Stomach (tissue), 9 donors: ENCODE data around the gene SLC1A5. TPM values are rescaled to one million over a fixed set of nuclear protein-coding genes. Genes with fewer than 3 reads are reported as not detected.
A peak's percentile ranks its signal among the peaks of the same experiment; 100 is the strongest.

Experiments
- DNase-seq, 2 donors: peaks; one replicate each; pipeline versions ENCODE4 v3.0.0 to v3.0.0-alpha.2; 2013 to 2019
- H3K27ac ChIP-seq, 5 donors: fragments of 200-600 bp in 4 of 5; sonication (generic) in 4 of 5; one replicate each; pipeline ENCODE4 v1.5.1; 2013 to 2019; ENCODE audit warnings: mild to moderate bottlenecking in 1 of 5, moderate library complexity in 1 of 5
- H3K27me3 ChIP-seq, 3 donors: fragments of 200-600 bp; sonication (generic); one replicate each; pipeline ENCODE4 v1.5.1; 2017 to 2019; ENCODE audit warnings: mixed run types in 1 of 3
- H3K36me3 ChIP-seq, 4 donors: fragments of 200-600 bp; sonication (generic); 1 replicate in 3 of 4; 2 replicates in 1 of 4; pipeline ENCODE4 v1.5.1; 2016 to 2019
- H3K4me1 ChIP-seq, 4 donors: fragments of 200-600 bp; sonication (generic); one replicate each; pipeline ENCODE4 v1.5.1; 2016 to 2019
- H3K4me3 ChIP-seq, 4 donors: fragments of 200-600 bp; sonication (generic) in 3 of 4; one replicate each; pipeline ENCODE4 v1.5.1; 2016 to 2019; ENCODE audit warnings: mild to moderate bottlenecking in 1 of 4
- H3K9me3 ChIP-seq, 4 donors: fragments of 200-600 bp; sonication (generic); one replicate each; pipeline ENCODE4 v1.5.1; 2016 to 2019
- EP300 ChIP-seq: sonication (generic); formaldehyde crosslinking; IDR thresholded peaks from one replicate; pipeline ENCODE4 v1.6.1; 2017; ENCODE audit warnings: antibody characterized with exemption
- POLR2A ChIP-seq, 4 donors: fragments of 450-650 bp; IDR thresholded peaks; one replicate each; pipeline ENCODE4 v1.6.1; 2016; ENCODE audit warnings: antibody characterized with exemption in 4 of 4, control low read depth in 2 of 4, mild to moderate bottlenecking in 1 of 4, moderate library complexity in 1 of 4
- POLR2AphosphoS5 ChIP-seq, 3 donors: sonication (generic); formaldehyde crosslinking; IDR thresholded peaks; one replicate each; pipeline ENCODE4 v1.6.1; 2016; ENCODE audit warnings: antibody characterized with exemption in 3 of 3
- WGBS, 5 donors: extraction: QIAGEN DNeasy Blood & Tissue Kit in 3 of 5; methylation state at CpG; one replicate each; pipeline versions ENCODE4 v1.1.5 to v1.1.7; 2013 to 2018; 5-methylcytosine and 5-hydroxymethylcytosine counted together
- intact Hi-C: fragments of 100-400 bp; cut with DNase I; formaldehyde crosslinking; loops from one replicate; pipeline ENCODE4 v1.15.1; 2023; ENCODE audit warnings: low total_unique reads
- polyA plus RNA-seq, 3 donors: library from polyadenylated mRNA; stranded (reverse); fragments of 200-250 nt; gene quantifications; one replicate each; pipeline ENCODE4 v1.2.3, GENCODE V29; 2013
- total RNA-seq, 5 donors: library from RNA; depleted of rRNA; stranded (reverse); fragments of >200 nt; gene quantifications; one replicate each; pipeline versions ENCODE4 v1.1.0 to v1.2.3, GENCODE V29; 2014 to 2016
- TF ChIP-seq, protein P1 (sequence below), 7 experiments: fragments of 450-650 bp in 4 of 7; fragments of 200-600 bp in 3 of 7; sonication (generic) in 3 of 7; IDR thresholded peaks; one replicate each; pipeline ENCODE4 v1.5.1; 2016 to 2019; ENCODE audit warnings: antibody characterized with exemption in 7 of 7, control low read depth in 2 of 7, mild to moderate bottlenecking in 1 of 7
- donor health status: healthy with polysubstance abuse.
- donor health status: Bipolar disorder and iron deficiency.
- donor health status: healthy.

The SLC1A5 gene
- total and polyA plus RNA-seq, 8 donors, result 18.7 to 106 (median 31.4) TPM

DNA sequence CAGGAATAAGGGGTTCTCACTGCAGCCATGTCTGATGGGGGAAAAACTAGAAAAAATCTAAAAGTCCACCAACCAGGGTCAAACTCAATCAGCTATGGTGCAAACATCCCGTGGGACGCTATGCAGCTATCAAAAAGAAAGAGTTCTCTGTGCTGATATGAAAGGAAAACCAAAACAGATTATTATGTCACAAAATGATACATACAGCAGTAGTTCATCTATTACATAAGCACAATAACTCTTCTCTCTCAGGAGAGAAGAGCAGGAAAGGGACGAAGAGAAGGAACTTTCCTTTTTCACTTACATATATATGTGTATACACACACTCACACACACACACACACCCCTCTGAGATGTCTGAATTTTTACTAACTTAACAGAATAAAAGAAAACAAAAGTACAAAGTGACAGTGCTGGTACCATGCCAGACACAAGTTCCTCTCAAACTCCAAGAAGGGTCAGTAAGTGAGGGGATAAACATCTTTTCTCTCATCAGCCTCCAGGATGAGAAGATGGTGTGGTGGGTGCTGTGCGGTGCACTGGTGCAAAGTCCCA lies 45.4 kb downstream of the SLC1A5 start:
- intact Hi-C loops, result no loop called here

DNA sequence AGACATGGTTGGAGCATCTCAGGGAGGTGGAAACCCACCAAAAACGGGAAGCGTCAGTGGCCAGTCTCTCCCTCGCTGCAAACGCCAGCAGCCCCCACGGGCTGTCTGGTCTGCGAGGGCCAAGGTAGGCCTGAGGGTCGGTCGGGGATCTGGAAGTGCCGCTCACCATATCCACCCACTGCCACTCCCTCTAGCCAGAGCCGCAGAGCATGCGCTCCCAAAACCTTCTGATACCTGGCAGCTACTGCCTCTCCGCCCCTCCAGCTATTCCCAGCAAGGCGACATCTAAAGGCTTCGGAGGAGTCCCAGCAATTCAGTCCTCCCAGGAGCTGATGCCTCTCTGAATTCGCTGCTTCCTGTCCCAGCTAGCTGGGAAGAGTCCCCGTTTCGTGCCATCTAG lies 46.9 kb downstream of the SLC1A5 start:
- no peak overlapping the region for H3K27ac ChIP-seq
- peaks cover 45 to 86% (median 73%) of the 10 kb centered on the region in 4 donors for H3K4me1 ChIP-seq
- intact Hi-C loops, result no loop called here
- no peak for TF ChIP-seq POLR2A (IDR thresholded peaks at IDR 0.05)
- TF ChIP-seq EP300, result no peak
- TF ChIP-seq, protein P1, sequence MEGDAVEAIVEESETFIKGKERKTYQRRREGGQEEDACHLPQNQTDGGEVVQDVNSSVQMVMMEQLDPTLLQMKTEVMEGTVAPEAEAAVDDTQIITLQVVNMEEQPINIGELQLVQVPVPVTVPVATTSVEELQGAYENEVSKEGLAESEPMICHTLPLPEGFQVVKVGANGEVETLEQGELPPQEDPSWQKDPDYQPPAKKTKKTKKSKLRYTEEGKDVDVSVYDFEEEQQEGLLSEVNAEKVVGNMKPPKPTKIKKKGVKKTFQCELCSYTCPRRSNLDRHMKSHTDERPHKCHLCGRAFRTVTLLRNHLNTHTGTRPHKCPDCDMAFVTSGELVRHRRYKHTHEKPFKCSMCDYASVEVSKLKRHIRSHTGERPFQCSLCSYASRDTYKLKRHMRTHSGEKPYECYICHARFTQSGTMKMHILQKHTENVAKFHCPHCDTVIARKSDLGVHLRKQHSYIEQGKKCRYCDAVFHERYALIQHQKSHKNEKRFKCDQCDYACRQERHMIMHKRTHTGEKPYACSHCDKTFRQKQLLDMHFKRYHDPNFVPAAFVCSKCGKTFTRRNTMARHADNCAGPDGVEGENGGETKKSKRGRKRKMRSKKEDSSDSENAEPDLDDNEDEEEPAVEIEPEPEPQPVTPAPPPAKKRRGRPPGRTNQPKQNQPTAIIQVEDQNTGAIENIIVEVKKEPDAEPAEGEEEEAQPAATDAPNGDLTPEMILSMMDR (IDR thresholded peaks at IDR 0.05), result no peak
- no peak for TF ChIP-seq POLR2AphosphoS5 (IDR thresholded peaks at IDR 0.05)
- DNase-seq, result no peak
- H3K36me3 ChIP-seq, result peaks cover 7 to 49% (median 38%) of the 10 kb centered on the region in 4 donors
- H3K27me3 ChIP-seq, result no peaks in the 10 kb centered on the region
- H3K9me3 ChIP-seq, result no peaks in the 10 kb centered on the region
- WGBS, 5 donors, result 75 to 84% (median 78%) methylated on average over 15 to 17 of the region's 17 CpGs
- no peak overlapping the region for H3K4me3 ChIP-seq

More for the DNA sequence above, 45.4 kb downstream of the SLC1A5 start:
- Histone ChIP-seq H3K27ac (no peak overlapping the region), H3K9me3 (no peaks in the 10 kb centered on the region), H3K4me1 (peaks cover 40 to 85% (median 73%) of the 10 kb centered on the region in 4 donors), H3K4me3 (no peak overlapping the region), H3K36me3 (peaks cover 3 to 34% (median 22%) of the 10 kb centered on the region in 4 donors), H3K27me3 (no peaks in the 10 kb centered on the region)
- no peak for TF ChIP-seq POLR2AphosphoS5 (IDR thresholded peaks at IDR 0.05)
- TF ChIP-seq EP300, result no peak
- TF ChIP-seq, protein P1 (IDR thresholded peaks at IDR 0.05), result no peak
- TF ChIP-seq POLR2A (IDR thresholded peaks at IDR 0.05), result no peak
- no peak for DNase-seq
- WGBS, 5 donors, result 57 to 74% (median 59%) methylated on average over 4 of the region's 4 CpGs

DNA sequence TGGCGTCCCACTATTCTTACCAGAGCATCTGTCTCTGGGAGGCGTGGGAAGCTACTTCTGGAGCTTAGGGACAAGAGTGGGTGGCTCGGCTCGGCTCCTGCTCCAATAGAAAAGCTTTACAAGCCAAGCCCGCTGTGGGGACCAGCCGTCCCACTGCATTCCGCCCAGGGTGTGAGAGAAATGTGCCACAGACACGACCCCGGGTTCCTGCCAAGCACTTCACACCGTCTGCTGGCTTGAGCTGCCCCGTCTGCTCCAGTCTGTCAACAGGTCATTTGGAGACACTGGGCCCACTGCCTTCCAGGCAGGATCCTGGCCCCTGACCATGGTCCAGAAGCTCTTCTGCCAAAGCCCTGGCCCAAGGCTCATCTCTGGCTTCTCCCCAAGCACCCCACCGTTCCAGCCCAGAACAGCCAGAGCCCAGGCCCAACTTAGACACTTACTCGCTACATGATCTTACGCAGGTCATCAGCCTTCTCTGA lies 49.1 kb downstream of the SLC1A5 start:
- TF ChIP-seq, protein P1 (IDR thresholded peaks at IDR 0.05), result no peak
- TF ChIP-seq POLR2A (IDR thresholded peaks at IDR 0.05) (no peak), EP300 (no peak), POLR2AphosphoS5 (IDR thresholded peaks at IDR 0.05) (no peak)
- intact Hi-C loops, result no loop called here
- peak overlapping the region in 1 of 5 donors; percentile 27 for H3K27ac ChIP-seq
- no peak overlapping the region for H3K4me3 ChIP-seq
- WGBS, 5 donors, result 70 to 89% (median 76%) methylated on average over 8 to 14 of the region's 14 CpGs
- peaks cover 37 to 94% (median 62%) of the 10 kb centered on the region in 4 donors for H3K4me1 ChIP-seq
- peaks cover 17 to 69% (median 59%) of the 10 kb centered on the region in 4 donors for H3K36me3 ChIP-seq
- H3K9me3 ChIP-seq, result no peaks in the 10 kb centered on the region
- DNase-seq, result no peak
- no peaks in the 10 kb centered on the region for H3K27me3 ChIP-seq

DNA sequence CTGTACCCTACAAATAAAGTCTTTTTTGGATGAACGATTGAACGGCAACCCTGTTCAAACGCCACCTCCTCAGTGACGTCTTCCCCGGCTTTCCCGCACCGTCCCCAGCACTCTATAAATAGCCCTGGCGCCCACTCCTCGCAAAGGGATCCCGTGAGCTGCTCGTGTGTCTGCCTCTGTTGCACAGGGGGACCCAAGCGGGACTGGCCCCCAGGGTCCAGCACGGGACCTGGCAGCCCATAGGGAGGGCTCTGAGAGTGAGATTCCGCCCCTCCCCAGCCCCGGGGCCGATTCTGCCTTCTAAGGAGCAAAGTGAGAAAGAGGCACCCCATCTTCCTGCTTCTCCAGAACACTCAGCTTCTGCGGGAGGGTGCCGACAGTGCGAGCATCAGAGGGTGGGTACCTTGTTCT lies 50.6 kb downstream of the SLC1A5 start:
- Histone ChIP-seq H3K27me3 (no peaks in the 10 kb centered on the region), H3K27ac (peak overlapping the region in 1 of 5 donors; percentile 9), H3K36me3 (peaks cover 33 to 85% (median 74%) of the 10 kb centered on the region in 4 donors), H3K4me3 (no peak overlapping the region), H3K4me1 (peaks cover 25 to 86% (median 49%) of the 10 kb centered on the region in 4 donors), H3K9me3 (no peaks in the 10 kb centered on the region)
- WGBS, 5 donors, result 78 to 82% (median 81%) methylated on average over 17 to 19 of the region's 19 CpGs
- TF ChIP-seq POLR2A (IDR thresholded peaks at IDR 0.05), result no peak
- no peak for TF ChIP-seq EP300
- TF ChIP-seq, protein P1 (IDR thresholded peaks at IDR 0.05), result no peak
- no peak for TF ChIP-seq POLR2AphosphoS5 (IDR thresholded peaks at IDR 0.05)
- intact Hi-C loops, result no loop called here
- DNase-seq, result no peak
